Activated CD8-positive, alpha-beta memory T cell treated with anti-CD3 and anti-CD28 coated beads, Interleukin-2, amount 50 U/mL, for 4 hours (primary cell): ENCODE results near the gene SCT.

Experiments used
- DNase-seq: peaks from one replicate; pipeline ENCODE4 v3.0.0-alpha.2; 2020

SCT gene

DNA sequence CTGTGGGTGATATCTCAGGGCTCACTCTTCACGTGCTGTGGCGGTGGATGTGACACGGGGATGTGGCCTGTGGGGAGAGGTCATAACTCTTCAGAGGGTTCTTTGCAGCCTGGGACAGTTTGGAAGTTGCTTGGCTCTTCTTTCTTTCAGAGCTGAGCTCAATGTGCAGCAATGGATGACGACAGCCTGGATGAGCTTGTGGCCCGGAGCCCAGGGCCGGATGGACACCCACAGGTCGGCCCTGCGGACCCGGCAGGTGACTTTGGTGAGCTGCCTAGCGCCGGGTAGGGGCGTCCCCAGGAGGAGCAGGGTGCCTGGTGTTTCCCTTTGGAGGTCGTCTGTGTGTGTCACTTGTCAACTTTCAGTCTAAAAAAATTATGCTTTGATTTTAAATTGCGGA, 45.6 kb downstream of the SCT start:
- no peak for DNase-seq

DNA sequence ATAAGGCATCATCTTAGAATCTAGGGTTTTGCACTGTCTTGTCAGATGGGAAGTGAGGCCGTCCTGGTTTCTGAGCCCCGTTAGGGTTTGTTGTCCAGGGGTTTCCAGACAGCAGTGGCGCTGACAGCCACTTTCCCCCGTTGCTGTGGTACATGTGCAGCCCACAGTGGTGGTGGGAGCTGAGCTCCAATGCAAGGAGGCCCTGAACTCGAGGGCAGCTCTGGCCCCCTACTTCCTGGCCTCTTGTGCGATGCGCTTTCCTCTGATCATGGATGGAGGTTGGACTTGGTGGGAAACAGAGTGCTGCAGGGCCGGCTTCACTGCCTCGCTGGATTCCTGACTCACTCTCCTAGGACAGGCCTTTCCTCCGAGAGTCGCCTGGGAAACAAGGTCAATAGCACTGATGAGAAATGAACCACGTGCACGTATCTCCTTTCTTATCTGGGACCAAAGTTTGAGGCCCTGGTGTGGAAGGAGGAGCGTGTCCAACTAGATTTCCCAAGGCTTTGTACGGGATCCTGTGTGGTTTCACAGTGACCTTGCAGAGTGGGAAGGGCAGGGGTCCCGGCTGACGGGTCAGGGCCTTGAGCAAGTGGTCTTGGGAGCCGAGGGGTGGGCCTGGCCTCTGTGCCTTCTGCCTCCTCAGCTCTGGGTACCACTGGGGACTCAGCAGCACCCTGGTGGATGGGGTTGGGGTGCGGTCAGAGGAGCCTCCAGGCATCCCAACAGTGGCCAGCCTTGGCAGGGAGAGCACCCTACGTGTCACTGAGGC, 47.0 kb downstream of the SCT start:
- DNase-seq: no peak

DNA sequence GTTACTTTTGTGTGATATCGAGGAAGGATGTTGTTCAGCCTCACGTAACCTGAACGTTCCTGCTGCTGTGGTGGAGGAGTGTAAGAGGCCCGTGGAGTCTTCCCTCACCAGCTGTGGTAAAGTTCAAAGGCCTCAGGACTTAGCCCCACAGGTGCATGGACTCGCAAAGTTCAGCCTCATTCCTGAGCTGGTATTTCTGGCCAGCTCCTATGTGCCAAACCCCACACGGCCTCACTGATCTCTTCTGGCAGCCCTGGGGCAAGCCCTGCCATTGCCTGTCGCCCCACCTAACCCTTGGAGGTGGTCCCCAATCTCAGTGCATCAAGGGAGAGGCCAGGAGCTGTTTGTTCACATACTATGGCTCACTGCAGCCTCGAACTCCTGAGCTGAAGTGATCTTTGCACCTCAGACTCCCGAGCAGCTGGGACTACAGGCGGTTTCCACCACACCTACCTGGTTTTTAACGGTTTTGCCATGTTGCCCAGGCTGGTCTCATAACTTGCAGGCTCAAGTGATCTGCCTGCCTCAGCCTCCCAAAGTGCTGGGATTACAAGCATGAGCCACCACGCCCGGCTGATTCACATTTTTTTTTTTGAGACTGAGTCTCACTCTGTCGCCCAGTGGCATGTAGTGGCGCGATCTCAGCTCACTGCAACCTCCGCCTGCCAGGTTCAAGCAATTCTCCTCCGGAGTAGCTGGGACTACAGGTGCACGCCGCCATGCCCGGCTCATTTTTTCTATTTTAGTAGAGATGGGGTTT, 48.5 kb downstream of the SCT start:
- no peak for DNase-seq

DNA sequence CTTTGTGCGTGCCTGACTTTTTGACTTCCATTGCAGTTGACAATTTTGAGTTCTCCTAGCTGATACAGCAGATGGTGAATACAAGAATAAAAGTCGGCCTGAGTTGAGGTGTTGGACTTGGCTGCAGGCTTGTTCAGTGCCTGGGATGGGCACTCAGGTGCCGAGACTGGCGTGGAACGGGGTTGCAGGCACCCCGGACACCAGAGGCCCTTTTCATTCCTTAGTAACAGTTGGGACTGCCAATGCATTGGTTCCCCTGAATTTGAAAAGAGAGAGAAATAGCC, 49.4 kb downstream of the SCT start:
- no peak for DNase-seq

DNA sequence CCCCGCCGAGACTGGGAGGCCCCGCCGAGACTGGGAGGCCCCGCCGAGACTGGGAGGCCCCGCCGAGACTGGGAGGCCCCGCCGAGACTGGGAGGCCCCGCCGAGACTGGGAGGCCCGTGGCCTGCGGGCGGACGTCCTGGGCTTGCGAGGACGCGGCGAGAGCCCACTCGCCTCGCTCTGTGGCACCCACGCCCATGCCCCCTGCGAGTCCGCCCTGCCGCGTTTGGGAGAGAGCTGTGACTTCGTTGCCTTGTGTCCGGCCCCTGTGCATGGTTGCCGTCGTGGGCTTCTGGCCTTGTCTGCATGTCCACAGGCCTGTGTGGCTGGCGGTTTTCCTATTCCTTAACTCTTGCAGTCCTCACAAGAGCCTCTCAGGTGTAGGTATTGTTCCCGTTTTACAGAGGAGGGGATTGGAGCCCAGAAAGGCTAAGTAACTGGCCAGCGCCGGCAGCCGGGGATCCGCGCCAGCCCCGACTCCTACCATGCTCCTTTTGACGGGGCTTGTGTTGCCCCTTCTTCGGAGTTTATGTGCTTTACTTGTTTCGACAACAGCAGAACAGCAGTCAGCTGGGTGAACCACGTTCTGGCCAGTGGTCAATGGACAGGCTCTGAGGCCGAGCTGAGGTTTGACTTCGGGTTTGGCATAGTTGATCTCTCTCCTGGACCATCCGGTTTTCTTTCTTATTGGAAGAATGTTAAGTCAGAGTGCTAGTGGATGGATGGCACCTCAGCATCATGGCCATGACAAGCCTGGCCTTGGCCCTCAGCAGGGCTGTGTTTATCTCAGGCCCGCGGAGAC, 50.0 kb downstream of the SCT start:
- DNase-seq: no peak
